Dedifferentiated amniotic fluid mesenchymal stem cell (primary cell): ENCODE results near the gene ASCL2.

Experiments used
- DNase-seq: peaks from one replicate; pipeline ENCODE4 v3.0.0-alpha.2; 2016; ENCODE audit errors: extremely low spot score

Gene ASCL2

GRCh38 chr11:2272228-2272945 is 2.0 kb upstream of the ASCL2 start:
- DNase-seq, result no peak

- DNase-seq, result no peak
Measured at GRCh38 chr11:2271327-2272227, 1.2 kb upstream of the ASCL2 start.

GRCh38 chr11:2271077-2271326 is 614 bp upstream of the ASCL2 start:
- no peak for DNase-seq

- no peak for DNase-seq
Measured at GRCh38 chr11:2269601-2270321, 627 bp downstream of the ASCL2 start.

- DNase-seq, result no peak
Measured at GRCh38 chr11:2268729-2269600, 1.4 kb downstream of the ASCL2 start.

- no peak for DNase-seq
Measured at GRCh38 chr11:2267851-2268728, 2.3 kb downstream of the ASCL2 start.

- DNase-seq, result no peak
Measured at GRCh38 chr11:2267306-2267850, 3.0 kb downstream of the ASCL2 start.

- no peak for DNase-seq
Measured at GRCh38 chr11:2266586-2267305, 3.6 kb downstream of the ASCL2 start.

GRCh38 chr11:2265854-2266585 is 4.4 kb downstream of the ASCL2 start:
- DNase-seq, result no peak

- no peak for DNase-seq
Measured at GRCh38 chr11:2265396-2265795, 5.0 kb downstream of the ASCL2 start.

GRCh38 chr11:2264366-2265053 is 5.9 kb downstream of the ASCL2 start:
- DNase-seq, result no peak

GRCh38 chr11:2263724-2264360 is 6.5 kb downstream of the ASCL2 start:
- no peak for DNase-seq

- DNase-seq, result no peak
Measured at GRCh38 chr11:2263071-2263565, 7.3 kb downstream of the ASCL2 start.

GRCh38 chr11:2262301-2263070 is 7.9 kb downstream of the ASCL2 start:
- no peak for DNase-seq

GRCh38 chr11:2261436-2262230 is 8.8 kb downstream of the ASCL2 start:
- DNase-seq, result no peak
